Measurements from ENCODE around the gene ERC1. TPM values are rescaled to one million over a fixed set of nuclear protein-coding genes. Genes with fewer than 3 reads are reported as not detected.
A peak's percentile ranks its signal among the peaks of the same experiment; 100 is the strongest.

Gene ERC1
- total and polyA plus RNA-seq, 2 of the 4 experiments (the other 2 are of a cell fraction): 11.6 to 25.6 TPM

DNA sequence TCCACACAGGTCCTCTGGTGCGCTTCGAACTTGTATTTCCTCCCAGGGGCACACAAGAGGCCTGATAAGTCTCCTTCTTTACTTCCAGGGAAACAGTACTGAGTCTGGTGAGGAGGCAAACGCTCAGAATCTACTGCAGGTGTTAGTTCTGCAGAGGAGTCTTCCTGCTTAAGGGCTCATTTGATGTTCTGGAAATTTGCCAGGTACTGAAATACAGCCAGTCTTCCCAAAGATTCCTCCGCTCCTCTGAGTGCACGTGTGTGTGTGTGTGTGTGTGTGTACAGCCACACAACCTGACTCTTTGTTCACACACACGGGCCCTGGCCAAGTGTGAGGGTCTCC lies 511.3 kb downstream of the ERC1 start:
- no peak overlapping the region for H3K4me3 ChIP-seq (ENCODE audit: insufficient read depth, low read depth, low read length)
- peak overlapping the region; percentile 44; the same call in 1 of the 2 replicates for H2AK5ac ChIP-seq (ENCODE audit: low read depth, low read length)
- no peaks in the 10 kb centered on the region for H3K27me3 ChIP-seq (ENCODE audit: control insufficient read depth, insufficient read depth, low read length)
- no peak overlapping the region for H2AFZ ChIP-seq (replicated peaks; ENCODE audit: low read length, poor library complexity)
- peak; percentile 17 for DNase-seq
- H3K27ac ChIP-seq (ENCODE audit: insufficient read depth, low read length): no peak overlapping the region
- CTCF ChIA-PET: no interaction called here
- no TSS peak for BruUV-seq (replicated peaks)
- H3K56ac ChIP-seq (ENCODE audit: extremely low read depth, insufficient read depth, low read length): no peak overlapping the region
- no peak overlapping the region for H3K4me2 ChIP-seq (ENCODE audit: low read depth, low read length)
- in situ Hi-C loops (cut with MboI; ENCODE audit: low sequenced_read_pairs) (no loop called here), dilution Hi-C loops (cut with HindIII; ENCODE audit: low sequenced_read_pairs, unreplicated experiment) (no loop called here), intact Hi-C loops (cut with micrococcal nuclease) (no loop called here)
- H4K91ac ChIP-seq (ENCODE audit: insufficient read depth, low read depth, low read length): no peak overlapping the region
- H3K4me1 ChIP-seq (ENCODE audit: control insufficient read depth, insufficient read depth, low read length): peaks cover 6% of the 10 kb centered on the region
- H2BK5ac ChIP-seq (ENCODE audit: low read depth, low read length, poor library complexity, severe bottlenecking): no peak overlapping the region
- TF ChIP-seq CEBPB (IDR thresholded peaks at IDR 0.05; ENCODE audit: low read depth, low read length): no peak
- no peak for TF ChIP-seq FOS (IDR thresholded peaks at IDR 0.05; ENCODE audit: low read depth, low read length)
- no peak for TF ChIP-seq CHD1 (IDR thresholded peaks at IDR 0.05; ENCODE audit: low read depth, low read length)
- TF ChIP-seq, protein P1, sequence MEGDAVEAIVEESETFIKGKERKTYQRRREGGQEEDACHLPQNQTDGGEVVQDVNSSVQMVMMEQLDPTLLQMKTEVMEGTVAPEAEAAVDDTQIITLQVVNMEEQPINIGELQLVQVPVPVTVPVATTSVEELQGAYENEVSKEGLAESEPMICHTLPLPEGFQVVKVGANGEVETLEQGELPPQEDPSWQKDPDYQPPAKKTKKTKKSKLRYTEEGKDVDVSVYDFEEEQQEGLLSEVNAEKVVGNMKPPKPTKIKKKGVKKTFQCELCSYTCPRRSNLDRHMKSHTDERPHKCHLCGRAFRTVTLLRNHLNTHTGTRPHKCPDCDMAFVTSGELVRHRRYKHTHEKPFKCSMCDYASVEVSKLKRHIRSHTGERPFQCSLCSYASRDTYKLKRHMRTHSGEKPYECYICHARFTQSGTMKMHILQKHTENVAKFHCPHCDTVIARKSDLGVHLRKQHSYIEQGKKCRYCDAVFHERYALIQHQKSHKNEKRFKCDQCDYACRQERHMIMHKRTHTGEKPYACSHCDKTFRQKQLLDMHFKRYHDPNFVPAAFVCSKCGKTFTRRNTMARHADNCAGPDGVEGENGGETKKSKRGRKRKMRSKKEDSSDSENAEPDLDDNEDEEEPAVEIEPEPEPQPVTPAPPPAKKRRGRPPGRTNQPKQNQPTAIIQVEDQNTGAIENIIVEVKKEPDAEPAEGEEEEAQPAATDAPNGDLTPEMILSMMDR (conservative IDR thresholded peaks at IDR 0.05; ENCODE audit: low read depth, low read length): no peak
- H2BK20ac ChIP-seq (ENCODE audit: low read depth, low read length): no peak overlapping the region
- 0 out of 2 replicates have a peak overlapping the region, but pooled peaks have one; percentile 1 for H2BK120ac ChIP-seq (ENCODE audit: low read depth, low read length)
- H3K4ac ChIP-seq (ENCODE audit: low read depth, low read length): no peak overlapping the region
- POLR2A ChIA-PET (ENCODE audit: unreplicated experiment): no interaction called here
- no peaks in the 10 kb centered on the region for H3K79me1 ChIP-seq (ENCODE audit: low read depth in 1 of 2, low read length in 2 of 2)
- H3K36me3 ChIP-seq (ENCODE audit: control insufficient read depth, insufficient read depth, low read length): no peaks in the 10 kb centered on the region
- H3K14ac ChIP-seq (replicated peaks; ENCODE audit: low read depth, low read length): no peak overlapping the region
- H4K8ac ChIP-seq (ENCODE audit: low read depth in 2 of 2, low read length in 2 of 2): no peak overlapping the region
- ATAC-seq (ENCODE audit: low read depth): no peak
- H3K9ac ChIP-seq (ENCODE audit: low read depth, low read length): no peak overlapping the region
- no peaks in the 10 kb centered on the region for H3K9me3 ChIP-seq (ENCODE audit: control insufficient read depth, insufficient read depth, low read length)
- peaks cover 9% of the 10 kb centered on the region; the same call in 1 of the 2 replicates for H3K9me1 ChIP-seq (ENCODE audit: insufficient read depth, low read length)
- H4K5ac ChIP-seq (ENCODE audit: low read depth, low read length): no peak overlapping the region
- no peak overlapping the region for H3K18ac ChIP-seq (ENCODE audit: low read depth, low read length)
- H3K23ac ChIP-seq (ENCODE audit: low read depth, low read length): no peak overlapping the region
- H2BK15ac ChIP-seq (ENCODE audit: low read depth, low read length): no peak overlapping the region
- WGBS, 2 experiments (ENCODE audit: extremely low coverage in 2 of 2, insufficient read length in 1 of 2): no CpG with 5 or more reads among the region's 6 CpGs
- H4K20me1 ChIP-seq (ENCODE audit: insufficient read depth, low read length): no peaks in the 10 kb centered on the region
- no peak overlapping the region for H2AK9ac ChIP-seq (replicated peaks; ENCODE audit: low read depth, low read length, poor library complexity)
